Transverse colon (tissue), 4 donors: ENCODE measurements around the gene PBX2. TPM values are rescaled to one million over a fixed set of nuclear protein-coding genes. Genes with fewer than 3 reads are reported as not detected.

Experiments
- DNase-seq: peaks from one replicate; pipeline ENCODE4 v3.0.0-alpha.2; 2019
- H3K27ac ChIP-seq, 4 donors: fragments of 200-600 bp; sonication (generic); 2 replicates each; pipeline ENCODE4 v1.5.1; 2016 to 2018; ENCODE audit warnings: inconsistent platforms in 4 of 4
- H3K27me3 ChIP-seq: fragments of 200-600 bp; sonication (generic); 2 replicates; pipeline ENCODE4 v1.5.1; 2017; ENCODE audit warnings: inconsistent platforms
- H3K36me3 ChIP-seq, 4 donors: fragments of 200-600 bp; sonication (generic); 2 replicates each; pipeline ENCODE4 v1.5.1; 2017 to 2019; ENCODE audit warnings: inconsistent platforms in 4 of 4
- H3K4me1 ChIP-seq, 4 donors: fragments of 200-600 bp; sonication (generic); 2 replicates each; pipeline ENCODE4 v1.5.1; 2017 to 2020; ENCODE audit warnings: inconsistent platforms in 4 of 4
- H3K4me3 ChIP-seq, 4 donors: fragments of 200-600 bp; sonication (generic); 1 replicate in 1 of 4; 2 replicates in 3 of 4; pipeline versions ENCODE4 v1.5.1 to v1.6.1; 2017 to 2019; ENCODE audit warnings: inconsistent platforms in 4 of 4
- H3K9me3 ChIP-seq, 2 donors: fragments of 200-600 bp; sonication (generic); 2 replicates each; pipeline ENCODE4 v1.5.1; 2017 to 2019; ENCODE audit warnings: inconsistent platforms in 2 of 2
- CTCF ChIP-seq, 5 experiments: fragments of 200-600 bp in 3 of 5; fragments of 450-650 bp in 2 of 5; sonication (generic) in 3 of 5; IDR thresholded peaks; 1 replicate in 2 of 5; 2 replicates in 3 of 5; pipeline ENCODE4 v1.5.1; 2016 to 2017; ENCODE audit warnings: antibody characterized with exemption in 5 of 5, inconsistent platforms in 3 of 5, mild to moderate bottlenecking in 2 of 5, moderate library complexity in 1 of 5
- EP300 ChIP-seq: sonication (generic); formaldehyde crosslinking; IDR thresholded peaks from one replicate; pipeline ENCODE4 v1.6.1; 2017; ENCODE audit warnings: antibody characterized with exemption, low read depth
- POLR2A ChIP-seq: fragments of 450-650 bp; IDR thresholded peaks from one replicate; pipeline ENCODE4 v1.6.1; 2016; ENCODE audit warnings: antibody characterized with exemption, mild to moderate bottlenecking, moderate library complexity
- POLR2AphosphoS5 ChIP-seq, 3 donors: sonication (generic); formaldehyde crosslinking; IDR thresholded peaks; one replicate each; pipeline ENCODE4 v1.6.1; 2016; ENCODE audit warnings: antibody characterized with exemption in 3 of 3
- WGBS, 2 donors: methylation state at CpG; one replicate each; pipeline ENCODE4 v1.1.5; 2018; ENCODE audit warnings: low coverage in 1 of 2; 5-methylcytosine and 5-hydroxymethylcytosine counted together
- in situ Hi-C, 4 donors: fragments of 200-750 bp; cut with MboI; loops; one replicate each; pipeline versions ENCODE4 v1.15.0 to v1.15.1; 2017; ENCODE audit warnings: low sequenced_read_pairs in 3 of 4, low pct_ligation_motif_present in 1 of 4, low pct_unique_long_range_greater_than_20kb in 1 of 4
- intact Hi-C: fragments of 100-400 bp; cut with DNase I; formaldehyde crosslinking; loops from one replicate; pipeline ENCODE4 v1.15.1; 2023; ENCODE audit warnings: low total_unique reads
- total RNA-seq, 4 donors: library from RNA; depleted of rRNA; stranded (reverse); fragments of >200 nt; gene quantifications; one replicate each; pipeline ENCODE4 v1.1.0, GENCODE V29; 2016

PBX2 gene
- total RNA-seq, 4 donors from 2014 or later: 34.4 to 87.5 (median 41.3) TPM

GRCh38 chr6:32168807-32169591, 21.0 kb downstream of the PBX2 start:
- Histone ChIP-seq H3K4me3 (no peak overlapping the region), H3K4me1 (peaks cover 0 to 11% (median 2%) of the 10 kb centered on the region in 4 donors), H3K27me3 (no peaks in the 10 kb centered on the region), H3K9me3 (no peaks in the 10 kb centered on the region), H3K36me3 (peaks cover 0 to 12% (median 0%) of the 10 kb centered on the region in 4 donors), H3K27ac (no peak overlapping the region)
- WGBS, 2 donors: 76% methylated on average over 11 of the region's 11 CpGs; no CpG with 5 or more reads in 1 of the 2 donors
- no peak for TF ChIP-seq POLR2A
- no peak for TF ChIP-seq CTCF (IDR thresholded peaks at IDR 0.05)
- no peak for TF ChIP-seq EP300
- TF ChIP-seq POLR2AphosphoS5 (IDR thresholded peaks at IDR 0.05): no peak
- no peak for DNase-seq
- intact Hi-C loops (no loop called here), in situ Hi-C loops (no loop called here)

GRCh38 chr6:32168350-32168749, 21.7 kb downstream of the PBX2 start:
- DNase-seq: no peak
- Histone ChIP-seq H3K36me3 (peaks cover 0 to 12% (median 0%) of the 10 kb centered on the region in 4 donors), H3K9me3 (no peaks in the 10 kb centered on the region), H3K4me1 (peaks cover 0 to 6% (median 2%) of the 10 kb centered on the region in 4 donors), H3K27me3 (no peaks in the 10 kb centered on the region), H3K4me3 (no peak overlapping the region), H3K27ac (no peak overlapping the region)
- TF ChIP-seq POLR2A (no peak), EP300 (no peak), CTCF (IDR thresholded peaks at IDR 0.05) (no peak), POLR2AphosphoS5 (IDR thresholded peaks at IDR 0.05) (no peak)
- intact Hi-C loops: no loop called here
- WGBS, 2 donors: 77% methylated on average over 2 of the region's 2 CpGs; no CpG with 5 or more reads in 1 of the 2 donors
- in situ Hi-C loops: no loop called here

- H3K9me3 ChIP-seq: no peaks in the 10 kb centered on the region
- no peak for DNase-seq
- intact Hi-C loops (no loop called here), in situ Hi-C loops (no loop called here)
- 81 to 83% methylated on average over 1 to 6 of the region's 6 CpGs for WGBS, 2 donors
- no peaks in the 10 kb centered on the region for H3K27me3 ChIP-seq
- TF ChIP-seq CTCF (IDR thresholded peaks at IDR 0.05) (no peak), POLR2AphosphoS5 (IDR thresholded peaks at IDR 0.05) (no peak), POLR2A (no peak), EP300 (no peak)
- peaks cover 0 to 2% (median under 1%) of the 10 kb centered on the region in 4 donors for H3K4me1 ChIP-seq
- H3K27ac ChIP-seq: no peak overlapping the region
- no peak overlapping the region for H3K4me3 ChIP-seq
- peaks cover 0 to 12% (median 0%) of the 10 kb centered on the region in 4 donors for H3K36me3 ChIP-seq
These were observed 22.2 kb downstream of the PBX2 start for GRCh38 chr6:32167761-32168262.

- no peaks in the 10 kb centered on the region for H3K4me1 ChIP-seq
- intact Hi-C loops (no loop called here), in situ Hi-C loops (no loop called here)
- TF ChIP-seq CTCF (IDR thresholded peaks at IDR 0.05) (no peak), POLR2A (no peak), EP300 (no peak), POLR2AphosphoS5 (IDR thresholded peaks at IDR 0.05) (no peak)
- no peaks in the 10 kb centered on the region for H3K27me3 ChIP-seq
- H3K9me3 ChIP-seq: no peaks in the 10 kb centered on the region
- WGBS, 2 donors: 89% methylated on average over 32 of the region's 32 CpGs; no CpG with 5 or more reads in 1 of the 2 donors
- H3K36me3 ChIP-seq: peaks cover 0 to 14% (median 0%) of the 10 kb centered on the region in 4 donors
- DNase-seq: no peak
- H3K4me3 ChIP-seq: no peak overlapping the region
- H3K27ac ChIP-seq: no peak overlapping the region
These were observed 22.7 kb downstream of the PBX2 start for GRCh38 chr6:32167154-32167760.
